Neural progenitor cell (in vitro differentiated cells): ENCODE measurements around the gene IVNS1ABP. TPM values are rescaled to one million over a fixed set of nuclear protein-coding genes. Genes with fewer than 3 reads are reported as not detected.

Source experiments
- DNase-seq: peaks from one replicate; pipeline ENCODE4 v3.0.0-alpha.2; 2016; ENCODE audit warnings: low spot score
- H2AFZ ChIP-seq: fragments of 200-600 bp; sonication (generic); replicated peaks from 2 replicates; pipeline ENCODE4 v1.6.1; 2016; ENCODE audit warnings: antibody characterized with exemption
- H3F3A ChIP-seq: fragments of 200-600 bp; sonication (generic); 2 replicates; pipeline ENCODE4 v1.6.1; 2016; ENCODE audit warnings: antibody characterized with exemption, low read depth
- H3K27ac ChIP-seq: fragments of 200-600 bp; sonication (generic); 2 replicates; pipeline ENCODE4 v1.5.1; 2016; ENCODE audit warnings: mild to moderate bottlenecking
- H3K27me3 ChIP-seq: fragments of 200-600 bp; sonication (generic); 2 replicates; pipeline ENCODE4 v1.6.1; 2016; ENCODE audit warnings: mild to moderate bottlenecking, moderate library complexity
- H3K36me3 ChIP-seq: fragments of 200-600 bp; sonication (generic); 2 replicates; pipeline ENCODE4 v1.5.1; 2016
- H3K4me1 ChIP-seq: fragments of 200-600 bp; sonication (generic); 2 replicates; pipeline ENCODE4 v1.6.1; 2016; ENCODE audit warnings: mixed run types
- H3K4me2 ChIP-seq: fragments of 200-600 bp; sonication (generic); 2 replicates; pipeline ENCODE4 v1.6.1; 2016
- H3K4me3 ChIP-seq: fragments of 200-600 bp; sonication (generic); 2 replicates; pipeline ENCODE4 v1.5.1; 2016
- H3K79me2 ChIP-seq: fragments of 200-600 bp; sonication (generic); 2 replicates; pipeline ENCODE4 v1.6.1; 2016; ENCODE audit warnings: low read depth
- H3K9ac ChIP-seq: fragments of 200-600 bp; sonication (generic); 2 replicates; pipeline ENCODE4 v1.6.1; 2016
- H3K9me3 ChIP-seq: fragments of 200-600 bp; sonication (generic); 2 replicates; pipeline ENCODE4 v1.5.1; 2016; ENCODE audit warnings: low read depth
- H4K20me1 ChIP-seq: fragments of 200-600 bp; sonication (generic); 2 replicates; pipeline ENCODE4 v1.6.1; 2016; ENCODE audit warnings: low read depth
- H3K27ac Mint-ChIP-seq: 3 replicates; pipeline ENCODE4 v1.8.0; 2021; ENCODE audit warnings: mixed read lengths
- H3K27me3 Mint-ChIP-seq: 2 replicates; pipeline ENCODE4 v1.8.0; 2022; ENCODE audit warnings: low read depth, mild to moderate bottlenecking, inconsistent platforms, moderate library complexity, mixed read lengths; ENCODE audit not compliant: insufficient read depth
- H3K36me3 Mint-ChIP-seq: 3 replicates; pipeline ENCODE4 v1.8.0; 2021; ENCODE audit warnings: mixed read lengths
- H3K4me1 Mint-ChIP-seq: 3 replicates; pipeline ENCODE4 v1.8.0; 2021; ENCODE audit warnings: mixed read lengths
- H3K4me3 Mint-ChIP-seq: 3 replicates; pipeline ENCODE4 v1.8.0; 2021; ENCODE audit warnings: mild to moderate bottlenecking, moderate library complexity, mixed read lengths
- H3K9me3 Mint-ChIP-seq: 3 replicates; pipeline ENCODE4 v1.8.0; 2020; ENCODE audit warnings: mixed read lengths
- EZH2 ChIP-seq: fragments of 200-600 bp; sonication (generic); IDR thresholded peaks from 2 replicates; pipeline ENCODE4 v1.6.1; 2017; ENCODE audit warnings: antibody characterized with exemption, mild to moderate bottlenecking, moderate library complexity
- EZH2phosphoT487 ChIP-seq: fragments of 200-600 bp; sonication (generic); IDR thresholded peaks from 2 replicates; pipeline ENCODE4 v1.6.1; 2017; ENCODE audit warnings: antibody characterized with exemption
- total RNA-seq: library from RNA; depleted of rRNA; stranded (reverse); fragments of >200 nt; gene quantifications from 2 replicates; pipeline ENCODE4 v1.2.3, GENCODE V29; 2015; ENCODE audit warnings: low replicate concordance
- TF ChIP-seq, protein P1 (sequence below): fragments of 200-600 bp; sonication (generic); IDR thresholded peaks from 2 replicates; pipeline ENCODE4 v1.5.1; 2017; ENCODE audit warnings: antibody characterized with exemption, mild to moderate bottlenecking

IVNS1ABP gene
- total RNA-seq, 1 donor from 2014 or later = 193 TPM

DNA sequence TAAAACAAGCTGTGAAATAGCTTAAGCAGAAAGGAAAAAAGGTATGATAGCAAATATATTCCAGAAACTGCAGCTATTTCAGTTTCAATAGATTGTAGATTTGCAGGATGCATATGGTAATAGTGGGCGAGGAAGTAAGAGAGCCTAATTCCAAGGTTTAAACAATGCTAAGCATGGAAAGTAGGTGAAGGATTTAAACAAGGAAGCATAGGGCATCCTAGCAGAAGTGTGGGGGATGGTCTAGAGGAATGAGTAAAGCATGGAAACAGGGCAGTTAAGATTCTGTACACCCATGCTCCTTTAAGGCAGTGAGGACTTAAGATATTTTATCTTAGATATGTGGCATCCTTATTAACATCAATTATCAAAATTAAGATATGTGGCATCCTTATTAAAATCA, 2.6 kb downstream of the IVNS1ABP start:
- Histone ChIP-seq H3K4me2 (peak overlapping the region; percentile 94), H3K4me1 (peaks cover 21% of the 10 kb centered on the region), H3K27me3 (no peaks in the 10 kb centered on the region), H3K79me2 (peaks cover 77% of the 10 kb centered on the region), H3K9me3 (no peaks in the 10 kb centered on the region), H3K9ac (peak overlapping the region; percentile 15), H2AFZ (no peak overlapping the region), H4K20me1 (peaks cover 62% of the 10 kb centered on the region), H3F3A (peaks cover 3% of the 10 kb centered on the region), H3K27ac (no peak overlapping the region), H3K36me3 (peaks cover under 1% of the 10 kb centered on the region), H3K4me3 (peak overlapping the region; percentile 68)
- Mint-ChIP-seq H3K36me3 (peaks cover 11% of the 10 kb centered on the region), H3K4me3 (peak overlapping the region; percentile 89), H3K27me3 (peaks cover 7% of the 10 kb centered on the region), H3K4me1 (peaks cover 44% of the 10 kb centered on the region), H3K27ac (no peak overlapping the region), H3K9me3 (no peaks in the 10 kb centered on the region)
- no peak for TF ChIP-seq EZH2phosphoT487
- TF ChIP-seq, protein P1, sequence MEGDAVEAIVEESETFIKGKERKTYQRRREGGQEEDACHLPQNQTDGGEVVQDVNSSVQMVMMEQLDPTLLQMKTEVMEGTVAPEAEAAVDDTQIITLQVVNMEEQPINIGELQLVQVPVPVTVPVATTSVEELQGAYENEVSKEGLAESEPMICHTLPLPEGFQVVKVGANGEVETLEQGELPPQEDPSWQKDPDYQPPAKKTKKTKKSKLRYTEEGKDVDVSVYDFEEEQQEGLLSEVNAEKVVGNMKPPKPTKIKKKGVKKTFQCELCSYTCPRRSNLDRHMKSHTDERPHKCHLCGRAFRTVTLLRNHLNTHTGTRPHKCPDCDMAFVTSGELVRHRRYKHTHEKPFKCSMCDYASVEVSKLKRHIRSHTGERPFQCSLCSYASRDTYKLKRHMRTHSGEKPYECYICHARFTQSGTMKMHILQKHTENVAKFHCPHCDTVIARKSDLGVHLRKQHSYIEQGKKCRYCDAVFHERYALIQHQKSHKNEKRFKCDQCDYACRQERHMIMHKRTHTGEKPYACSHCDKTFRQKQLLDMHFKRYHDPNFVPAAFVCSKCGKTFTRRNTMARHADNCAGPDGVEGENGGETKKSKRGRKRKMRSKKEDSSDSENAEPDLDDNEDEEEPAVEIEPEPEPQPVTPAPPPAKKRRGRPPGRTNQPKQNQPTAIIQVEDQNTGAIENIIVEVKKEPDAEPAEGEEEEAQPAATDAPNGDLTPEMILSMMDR = no peak
- no peak for TF ChIP-seq EZH2
- DNase-seq = peak; percentile 18

DNA sequence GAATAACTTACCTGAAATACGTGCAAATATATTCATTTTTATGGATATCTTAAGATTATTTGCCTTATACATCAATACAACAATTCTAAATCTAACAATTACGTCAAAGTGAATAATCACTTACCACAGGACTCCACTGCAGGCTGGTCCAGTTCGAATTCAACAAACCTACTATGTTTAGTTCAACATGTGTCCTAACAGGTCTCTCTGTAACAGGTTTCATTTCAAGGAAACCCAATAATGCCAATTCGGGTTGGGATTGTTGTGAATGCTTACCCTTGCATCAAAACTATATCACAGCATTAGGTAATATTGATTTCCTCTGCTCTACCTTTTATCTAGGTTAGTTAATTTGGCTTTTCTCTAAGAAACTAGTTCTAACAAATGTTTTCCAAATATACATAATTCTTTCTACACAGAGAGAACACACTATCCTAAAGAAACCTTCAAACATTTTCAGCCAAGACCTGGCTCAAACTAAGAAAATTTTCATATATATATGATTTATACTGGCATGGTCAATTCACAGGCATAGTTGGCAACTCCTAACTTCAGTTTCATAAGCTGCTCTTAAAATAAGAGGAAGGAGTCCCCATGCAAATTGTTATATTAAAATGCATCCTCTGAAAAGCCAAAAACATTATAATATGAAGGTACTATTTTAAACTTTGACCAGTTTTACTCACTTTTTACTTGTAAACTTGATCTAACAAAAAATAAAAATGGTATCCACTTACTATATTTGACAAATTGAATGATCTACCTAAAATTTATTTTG, 4.5 kb downstream of the IVNS1ABP start:
- H3K4me2 ChIP-seq = peak overlapping the region; percentile 94
- no peak for DNase-seq
- peaks cover 18% of the 10 kb centered on the region for H3K36me3 ChIP-seq
- no peaks in the 10 kb centered on the region for H3K9me3 Mint-ChIP-seq
- no peaks in the 10 kb centered on the region for H3K9me3 ChIP-seq
- no peak overlapping the region for H3K27ac ChIP-seq
- no peak overlapping the region for H3K4me3 Mint-ChIP-seq
- H3K36me3 Mint-ChIP-seq = peaks cover 19% of the 10 kb centered on the region
- H3K9ac ChIP-seq = no peak overlapping the region
- peaks cover 78% of the 10 kb centered on the region for H4K20me1 ChIP-seq
- H2AFZ ChIP-seq = no peak overlapping the region
- no peak overlapping the region for H3K27ac Mint-ChIP-seq
- peaks cover 21% of the 10 kb centered on the region for H3K4me1 ChIP-seq
- H3K27me3 ChIP-seq = no peaks in the 10 kb centered on the region
- H3F3A ChIP-seq = peaks cover 3% of the 10 kb centered on the region
- peaks cover 96% of the 10 kb centered on the region for H3K79me2 ChIP-seq
- peaks cover 34% of the 10 kb centered on the region for H3K4me1 Mint-ChIP-seq
- no peak for TF ChIP-seq EZH2phosphoT487
- TF ChIP-seq, protein P1 = no peak
- TF ChIP-seq EZH2 = no peak
- H3K4me3 ChIP-seq = no peak overlapping the region
- peaks cover 3% of the 10 kb centered on the region for H3K27me3 Mint-ChIP-seq

DNA sequence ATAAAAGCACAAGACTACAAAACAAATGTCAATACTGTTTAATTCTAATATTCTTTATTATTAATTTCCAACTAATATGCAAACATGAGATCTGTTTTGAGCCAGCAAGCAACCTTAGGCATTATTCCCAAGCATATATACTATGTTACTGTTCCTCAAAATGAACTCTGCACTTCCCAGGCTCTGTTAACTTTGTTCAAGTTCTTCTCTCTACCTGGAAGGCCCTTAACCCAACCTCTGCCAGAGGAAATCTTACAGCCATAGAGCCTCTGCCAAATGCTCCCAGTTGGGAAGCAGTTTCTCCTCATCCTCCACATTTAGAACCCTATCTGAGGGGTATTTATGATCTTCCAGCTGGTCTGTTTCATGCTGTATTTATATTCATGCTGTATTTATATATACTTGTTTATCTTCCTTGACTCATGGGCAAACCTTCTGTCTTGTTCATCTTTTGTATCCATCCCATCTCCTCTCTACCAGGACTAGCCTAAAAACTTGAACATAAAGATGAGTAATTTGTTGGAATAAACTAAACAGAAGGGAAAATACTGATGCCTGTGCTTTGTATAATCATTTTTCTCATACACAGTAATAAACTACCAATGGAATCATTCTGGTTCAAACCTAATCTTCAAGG, 5.3 kb downstream of the IVNS1ABP start:
- no peak overlapping the region for H2AFZ ChIP-seq
- H3K27ac ChIP-seq = no peak overlapping the region
- peak overlapping the region; percentile 94 for H3K4me2 ChIP-seq
- H3K27ac Mint-ChIP-seq = no peak overlapping the region
- H3K4me1 ChIP-seq = peaks cover 21% of the 10 kb centered on the region
- H3K36me3 Mint-ChIP-seq = peaks cover 24% of the 10 kb centered on the region
- peaks cover under 1% of the 10 kb centered on the region for H3F3A ChIP-seq
- H3K4me3 ChIP-seq = no peak overlapping the region
- no peak for DNase-seq
- H3K4me1 Mint-ChIP-seq = peaks cover 32% of the 10 kb centered on the region
- no peak for TF ChIP-seq EZH2phosphoT487
- TF ChIP-seq, protein P1 = no peak
- TF ChIP-seq EZH2 = no peak
- H3K27me3 Mint-ChIP-seq = no peaks in the 10 kb centered on the region
- H3K9ac ChIP-seq = no peak overlapping the region
- H3K27me3 ChIP-seq = no peaks in the 10 kb centered on the region
- H3K79me2 ChIP-seq = peaks cover 94% of the 10 kb centered on the region
- no peaks in the 10 kb centered on the region for H3K9me3 ChIP-seq
- H3K9me3 Mint-ChIP-seq = no peaks in the 10 kb centered on the region
- H4K20me1 ChIP-seq = peaks cover 78% of the 10 kb centered on the region
- H3K4me3 Mint-ChIP-seq = no peak overlapping the region
- H3K36me3 ChIP-seq = peaks cover 26% of the 10 kb centered on the region
